GM21717 (cell line): ENCODE results near the gene CBY1.
"Not testable (repeated sequence)": the region's sequence is repeated elsewhere in the genome, so short reads cannot be mapped to it uniquely, and the experiment has no call there.

ENCODE experiments used
- ATAC-seq: cut with Tn5 transposase; IDR thresholded peaks from one replicate; pipeline ENCODE4 v1.9.1; 2021; ENCODE audit warnings: mild to moderate bottlenecking, moderate library complexity; ENCODE audit not compliant: unreplicated experiment

The CBY1 gene

DNA sequence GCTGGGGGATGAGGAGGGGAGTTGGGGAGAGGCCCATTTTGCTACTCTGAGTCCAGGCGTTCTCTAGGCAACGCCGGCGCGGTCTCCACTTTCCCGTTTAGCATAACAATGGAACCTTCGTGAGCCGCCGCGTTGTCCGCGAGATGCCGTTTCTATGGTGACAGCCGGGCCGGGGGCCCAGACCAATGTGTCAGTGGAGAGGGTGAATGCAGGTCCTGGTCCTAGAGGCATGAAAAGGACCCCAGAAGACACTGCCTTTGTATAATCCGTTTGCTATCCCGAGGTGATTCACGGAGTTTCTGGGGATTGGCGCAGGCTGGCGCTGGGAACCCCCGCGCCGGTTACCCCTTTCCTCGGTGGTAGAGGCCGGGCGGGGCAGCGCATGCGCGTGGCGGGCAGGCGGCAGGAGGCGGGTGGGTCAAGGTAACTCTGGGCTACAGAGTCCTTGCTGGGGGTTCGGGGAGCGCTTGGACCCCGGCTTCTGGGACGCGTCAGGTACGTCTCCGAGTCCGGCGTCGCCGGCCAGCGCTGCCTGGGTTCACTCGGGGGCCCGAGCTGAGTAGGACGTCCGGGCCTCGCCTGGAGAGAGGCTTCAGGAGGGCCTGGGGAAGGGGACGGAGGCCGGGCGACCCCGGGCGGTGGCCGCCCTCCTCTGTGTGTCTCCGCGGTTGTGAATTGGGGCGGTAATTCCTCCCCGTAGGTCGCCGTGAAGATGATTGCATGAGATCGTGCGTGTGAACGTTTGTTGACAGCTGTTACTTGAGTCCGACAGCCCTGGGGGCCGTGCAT is at the start of gene CBY1, which contains the start of gene FAM227A:
TSS of gene CBY1 (plus strand) at position 383 of the 789 bp plus-strand sequence. CDS start 11,417 bp downstream, outside the sequence.
TSS of gene FAM227A (minus strand) at position 137 of the 789 bp plus-strand sequence. CDS start 6,224 bp downstream, outside the sequence.
- peak; percentile 63 for ATAC-seq

DNA sequence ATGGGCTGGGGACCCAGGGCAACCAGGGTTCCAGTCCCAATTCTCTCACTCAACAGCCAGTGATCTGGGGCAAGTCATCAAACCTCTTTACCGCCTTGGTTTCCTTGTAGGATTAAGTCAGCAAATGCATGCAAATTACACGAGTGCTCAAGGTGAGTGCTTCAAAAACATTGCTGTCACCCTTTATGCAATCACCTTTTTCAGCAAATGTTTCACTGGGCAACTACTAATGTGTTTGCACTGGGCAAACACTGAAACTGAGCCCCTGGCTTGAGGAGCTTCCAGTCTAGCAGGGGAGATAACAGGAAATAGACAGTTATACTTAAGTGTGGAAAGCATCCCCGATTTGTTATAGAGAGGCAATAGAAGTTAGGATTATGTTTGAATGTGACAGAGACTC is 48.8 kb upstream of the CBY1 start:
- ATAC-seq: no peak

DNA sequence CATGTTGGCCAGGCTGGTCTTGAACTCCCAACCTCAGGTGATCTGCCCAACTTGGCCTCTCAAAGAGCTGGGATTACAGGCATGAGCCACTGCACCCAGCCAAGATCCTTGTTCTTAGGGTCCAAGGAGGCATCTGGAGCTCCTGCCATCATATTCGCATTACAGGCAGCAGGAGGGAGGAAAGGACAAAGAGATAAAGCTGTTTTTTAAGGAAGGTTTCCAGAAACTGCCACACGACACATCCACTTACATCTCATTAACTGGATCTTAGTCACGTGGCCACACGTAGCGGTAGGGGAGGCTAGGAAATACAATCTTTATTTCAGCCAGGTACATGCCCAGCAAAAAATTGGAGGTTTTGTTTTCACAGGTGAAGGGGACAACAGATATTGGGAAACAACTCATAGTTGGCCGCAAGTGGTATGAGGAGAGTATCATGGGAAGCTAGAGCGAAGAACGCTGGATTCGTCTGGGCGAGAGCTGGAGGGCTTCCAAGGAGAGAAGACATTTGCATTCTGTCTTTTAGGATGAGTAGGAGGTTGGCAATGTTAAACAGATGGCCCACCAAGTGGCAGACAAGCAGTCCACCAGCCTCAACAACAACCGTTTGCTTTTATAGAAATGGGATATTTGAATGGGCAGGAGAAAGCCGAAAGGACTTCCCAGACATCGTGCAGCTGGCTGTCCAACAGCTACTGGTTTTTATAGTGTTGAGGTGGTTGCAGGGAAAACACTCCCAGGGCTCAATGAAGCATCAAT is 47.3 kb upstream of the CBY1 start:
- ATAC-seq: no peak

DNA sequence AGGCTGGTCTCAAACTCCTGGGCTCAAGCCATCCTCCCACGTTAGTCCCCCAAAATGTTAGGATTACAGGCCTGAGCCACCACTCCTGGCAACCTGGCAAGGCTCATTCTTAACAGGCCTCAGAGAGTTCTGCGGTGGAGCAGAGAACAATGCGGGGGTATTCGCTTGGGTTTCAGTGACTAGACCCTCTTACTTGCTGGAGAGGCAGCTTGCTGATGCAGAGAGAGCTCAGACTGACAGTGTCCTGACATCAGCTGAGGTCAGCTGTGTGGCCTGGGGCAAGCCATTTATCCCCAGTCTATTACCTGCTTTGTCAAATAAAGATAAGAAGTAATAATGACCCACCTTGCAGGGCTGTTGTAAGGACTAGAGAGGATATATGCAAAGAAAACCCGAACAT is 46.2 kb upstream of the CBY1 start:
- ATAC-seq: no peak

DNA sequence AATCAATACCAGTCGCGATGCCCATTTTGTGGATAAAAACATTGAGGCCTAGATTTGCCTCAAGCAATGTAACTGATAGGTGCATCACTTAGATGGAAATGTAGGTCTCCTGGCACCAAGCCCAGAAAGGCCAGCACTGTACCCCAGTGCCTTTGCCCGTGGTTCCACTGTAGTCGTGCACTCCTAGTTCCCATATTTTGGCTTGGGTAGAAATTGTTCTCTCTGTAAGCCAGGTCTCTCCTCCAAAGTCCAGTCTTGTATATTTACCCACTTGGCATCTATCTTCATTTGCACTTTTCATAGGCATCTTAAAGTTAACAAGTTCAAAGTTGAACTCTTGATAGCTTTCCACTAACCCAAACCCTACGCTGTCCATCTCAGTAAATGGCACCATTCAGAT is 44.9 kb upstream of the CBY1 start:
- ATAC-seq: no peak

GRCh38 chr22:38612217-38613006 is 44.0 kb upstream of the CBY1 start:
- no peak for ATAC-seq

DNA sequence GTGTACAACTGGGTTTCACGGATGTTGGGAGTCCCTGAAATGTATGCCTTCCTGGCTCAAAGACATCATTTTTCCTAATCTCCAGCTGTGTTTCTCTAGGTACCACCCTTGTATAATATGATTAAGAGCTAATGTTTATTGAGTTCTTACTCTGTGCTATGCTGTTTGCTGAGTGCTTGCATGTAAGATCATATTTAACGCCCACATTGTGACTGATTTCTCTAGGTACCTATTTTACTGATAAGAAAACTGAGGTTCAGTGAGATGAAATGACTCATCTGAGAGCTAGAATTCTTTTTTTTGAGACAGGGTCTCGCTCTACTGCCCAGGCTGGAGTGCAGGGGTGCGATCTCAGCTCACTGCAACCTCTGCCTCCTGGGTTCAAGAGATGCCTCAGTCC is 42.9 kb upstream of the CBY1 start:
- no peak for ATAC-seq

GRCh38 chr22:38614332-38615063 is 41.9 kb upstream of the CBY1 start:
- no peak for ATAC-seq

GRCh38 chr22:38615064-38615405 is 41.4 kb upstream of the CBY1 start:
- ATAC-seq: not testable (repeated sequence)

- no peak for ATAC-seq
Measured at GRCh38 chr22:38618258-38618657, 38.2 kb upstream of the CBY1 start.

DNA sequence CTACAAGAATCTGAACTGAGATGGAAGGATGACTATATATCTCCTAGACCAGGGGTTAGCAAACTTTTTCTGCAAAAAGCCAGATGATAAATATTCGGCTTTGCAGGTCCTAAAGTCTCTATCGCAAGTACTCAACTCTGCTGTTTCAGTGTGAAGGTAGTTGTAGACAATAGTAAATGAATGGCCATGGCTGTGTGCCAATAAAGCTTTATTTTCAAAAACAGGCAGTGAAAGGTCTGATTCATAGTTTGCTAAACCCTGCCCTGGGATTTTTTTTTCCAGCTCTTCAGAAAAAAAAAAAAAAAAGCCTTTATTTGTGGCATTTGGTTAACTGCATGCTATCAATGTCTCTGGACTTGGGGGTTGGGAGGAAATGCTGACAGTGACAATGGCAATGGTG is 37.8 kb upstream of the CBY1 start:
- ATAC-seq: no peak

- ATAC-seq: no peak
Measured at GRCh38 chr22:38623351-38623750, 33.1 kb upstream of the CBY1 start.

DNA sequence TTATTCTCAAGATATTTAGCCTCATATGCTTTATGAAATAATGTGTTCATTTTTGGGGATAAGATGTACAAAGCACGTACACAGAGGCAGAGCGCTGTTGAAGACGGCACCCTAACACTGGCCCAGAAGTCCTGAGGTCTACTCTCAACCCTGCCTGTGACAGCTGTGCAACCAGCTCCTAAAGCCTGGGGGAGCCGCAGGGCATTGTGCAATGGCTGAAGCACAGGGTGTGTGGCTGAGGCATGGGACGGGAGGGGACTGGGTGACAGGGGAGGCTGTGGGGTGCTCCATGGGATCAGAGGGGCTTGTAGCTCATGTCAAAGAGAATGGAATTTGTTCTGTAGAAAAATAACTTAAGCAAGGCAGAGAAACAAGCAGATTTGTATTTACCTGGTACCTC is 28.0 kb upstream of the CBY1 start:
- ATAC-seq: no peak

DNA sequence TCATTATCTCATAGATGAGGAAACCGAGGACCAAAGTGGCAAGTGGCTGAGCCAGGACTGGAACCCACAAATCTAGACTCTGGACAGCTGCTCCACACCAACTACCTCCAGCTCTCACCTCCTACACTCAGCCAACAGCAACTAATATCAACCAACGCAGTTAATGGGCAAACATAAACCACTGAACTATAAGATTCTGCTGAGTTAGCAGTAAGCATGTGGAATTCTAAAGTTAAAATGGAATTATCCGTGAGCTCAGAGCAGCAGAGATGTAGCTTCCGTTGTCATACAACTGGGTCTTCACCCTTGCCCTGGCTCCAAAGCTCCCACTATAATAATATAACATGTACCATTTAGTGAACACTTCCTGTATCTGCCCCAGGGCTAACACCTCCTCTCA is 27.3 kb upstream of the CBY1 start:
- ATAC-seq: no peak

GRCh38 chr22:38631724-38632123 is 24.7 kb upstream of the CBY1 start:
- no peak for ATAC-seq

DNA sequence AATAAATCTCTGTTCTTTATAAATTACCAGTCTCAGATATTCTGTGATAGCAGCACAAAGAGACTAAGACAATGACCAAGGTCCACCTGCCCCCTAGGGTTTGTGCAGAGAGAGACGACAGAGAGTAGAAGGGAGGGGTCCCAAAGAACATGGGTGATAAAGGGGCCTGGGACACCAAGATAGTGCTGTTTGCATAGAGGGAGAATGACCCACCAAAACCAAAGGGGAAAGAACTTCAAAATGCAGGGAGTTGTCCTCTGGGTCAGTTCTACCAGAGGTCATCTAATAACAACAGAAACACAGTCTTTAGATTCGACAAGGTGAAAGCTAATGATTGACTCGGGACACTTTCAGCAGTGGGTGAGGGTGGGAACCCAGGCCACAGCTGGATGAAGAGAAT is 23.9 kb upstream of the CBY1 start:
- no peak for ATAC-seq

DNA sequence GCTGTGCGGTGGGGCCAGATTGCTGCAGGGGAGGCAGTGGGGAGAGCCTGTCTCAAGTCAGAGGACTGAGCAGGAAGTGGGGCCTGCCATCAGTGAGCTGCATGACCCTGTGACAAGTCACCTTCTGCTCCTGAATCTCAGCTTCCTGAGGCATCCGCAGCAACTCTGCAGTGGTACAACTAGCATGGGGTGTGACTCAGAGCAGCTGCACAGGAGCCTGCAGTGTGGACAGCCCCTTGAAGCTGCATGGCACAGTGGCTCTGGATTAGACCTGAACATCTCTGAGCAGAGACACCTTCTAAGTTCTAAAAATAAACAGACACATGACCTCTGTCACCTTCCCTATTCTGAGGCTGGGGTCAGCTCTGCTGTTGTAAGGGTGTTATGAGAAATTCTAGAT is 18.2 kb upstream of the CBY1 start:
- ATAC-seq: no peak

DNA sequence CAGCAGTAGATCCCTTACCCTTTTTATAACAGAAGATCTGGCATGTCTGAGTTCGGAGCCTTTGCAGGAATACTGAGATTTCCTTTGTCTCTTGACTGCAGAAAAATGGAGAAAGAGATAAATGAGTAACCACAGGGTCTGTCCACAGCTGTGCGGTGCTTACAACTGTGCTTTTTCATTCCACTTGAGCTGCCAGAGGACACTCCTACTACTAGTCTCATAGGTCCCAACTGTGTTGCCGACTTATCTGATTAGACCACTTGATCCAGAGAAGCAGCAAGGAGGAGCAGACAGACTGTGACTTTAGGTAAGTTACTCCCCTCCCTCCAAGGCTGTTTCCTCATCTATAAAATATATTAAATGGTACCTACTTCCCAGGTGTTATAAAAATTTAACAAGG is 17.7 kb upstream of the CBY1 start:
- ATAC-seq: no peak

DNA sequence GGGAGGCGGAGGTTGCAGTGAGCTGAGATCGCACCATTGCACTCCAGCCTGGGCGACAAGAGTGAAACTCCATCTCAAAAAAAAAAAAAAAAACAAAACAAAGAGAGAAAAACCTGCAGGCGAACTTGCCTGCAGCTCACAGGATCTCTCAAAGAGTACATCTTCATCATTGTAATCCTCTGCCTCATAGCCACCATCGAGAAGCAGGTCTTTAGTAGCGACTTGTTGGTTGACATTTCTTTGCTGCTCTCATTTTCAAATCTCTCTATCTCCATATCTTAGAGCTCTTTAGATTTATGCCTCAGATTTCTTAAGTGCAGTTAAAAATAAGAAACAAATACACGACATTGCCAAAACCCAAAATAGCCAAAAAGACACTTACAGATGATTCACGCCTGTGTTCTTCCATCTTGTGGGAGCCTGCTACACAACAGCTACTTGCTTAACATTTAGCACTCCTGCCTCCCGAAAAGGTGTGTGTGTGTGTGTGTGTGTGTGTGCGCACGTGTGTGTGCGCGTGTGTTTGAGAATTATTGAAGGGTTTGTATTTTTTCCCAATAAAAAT is 14.9 kb upstream of the CBY1 start:
- ATAC-seq: no peak

DNA sequence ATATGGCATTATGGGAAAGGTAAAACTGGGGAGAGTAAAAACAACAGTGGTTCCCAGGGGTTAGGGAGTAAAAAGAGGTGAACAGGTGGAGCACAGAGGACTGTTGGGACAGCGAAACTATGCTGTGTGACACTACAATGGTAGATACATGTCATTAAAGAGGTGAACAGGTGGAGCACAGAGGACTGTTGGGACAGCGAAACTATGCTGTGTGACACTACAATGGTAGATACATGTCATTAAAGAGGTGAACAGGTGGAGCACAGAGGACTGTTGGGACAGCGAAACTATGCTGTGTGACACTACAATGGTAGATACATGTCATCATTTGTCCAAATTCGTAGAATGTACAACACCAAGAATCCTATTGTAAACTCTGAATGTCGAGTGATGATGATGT is 12.2 kb upstream of the CBY1 start:
- not testable (repeated sequence) for ATAC-seq

GRCh38 chr22:38645430-38645829 is 11.0 kb upstream of the CBY1 start:
- ATAC-seq: no peak
